K562 (cell line): ENCODE measurements around the gene SPDL1. TPM values are rescaled to one million over a fixed set of nuclear protein-coding genes. Genes with fewer than 3 reads are reported as not detected.
"Not testable (repeated sequence)": the region's sequence is repeated elsewhere in the genome, so short reads cannot be mapped to it uniquely, and the experiment has no call there.

Source experiments
- ATAC-seq: fragments of 200-7000 bp; cut with Tn5 transposase; 3 replicates; pipeline ENCODE4 v1.9.1; 2020; ENCODE audit warnings: moderate library complexity
- BruUV-seq: library from RNA; stranded (reverse); fragments of 400-500 nt; replicated peaks from 2 replicates; lab custom pipeline; 2021; lab: Mats Ljungman, UMichigan
- CTCF ChIA-PET: fragments of 300-600 bp; formaldehyde crosslinking; extraction: SDS; loops from one replicate; lab custom pipeline; 2021; ENCODE audit warnings: low intra/inter-chr PET ratio; lab: Yijun Ruan, JAX
- POLR2A ChIA-PET: fragments of 300-600, 350-650 bp; sonication (Branson Sonifier 250); formaldehyde crosslinking; extraction: SDS; loops from one replicate; lab custom pipeline; 2021; ENCODE audit warnings: antibody characterized with exemption, inconsistent platforms; lab: Yijun Ruan, JAX
- DNase-seq, 4 experiments: peaks; one replicate each; pipeline versions ENCODE4 v3.0.0 to v3.0.0-alpha.2; 2011 to 2018; ENCODE audit warnings: low spot score in 3 of 4, mixed read lengths in 3 of 4; ENCODE audit errors: extremely low read depth in 1 of 4
- FAIRE-seq: peaks from 2 replicates; lab custom pipeline; 2011; peaks lifted over from hg19 to GRCh38; lab: Jason Lieb, UNC
- H2AFZ ChIP-seq: 2 replicates; pipeline ENCODE4 v1.6.0; 2011; ENCODE audit warnings: low read depth, low read length, control low read depth, inconsistent platforms
- H3K27ac ChIP-seq: fragments of 200-600 bp; 3 replicates; pipeline ENCODE4 v1.8.0; 2011; ENCODE audit warnings: low read depth, mild to moderate bottlenecking, control low read depth, inconsistent platforms, low read length, moderate library complexity, mixed read lengths; ENCODE audit errors: extremely low read depth
- H3K27me3 ChIP-seq, 2 experiments: fragments of 300-600 bp in 1 of 2; 2 replicates in 1 of 2; 3 replicates in 1 of 2; pipeline versions ENCODE4 v1.6.0 to v1.8.0; 2011; ENCODE audit warnings: inconsistent platforms in 2 of 2, low read length in 2 of 2, mild to moderate bottlenecking in 1 of 2, mixed read lengths in 1 of 2, moderate library complexity in 1 of 2; ENCODE audit not compliant: control insufficient read depth in 2 of 2, insufficient read depth in 2 of 2
- H3K36me3 ChIP-seq: fragments of 300-600 bp; 3 replicates; pipeline ENCODE4 v1.8.0; 2011; ENCODE audit warnings: mild to moderate bottlenecking, low read length, inconsistent platforms; ENCODE audit not compliant: control insufficient read depth, insufficient read depth
- H3K4me1 ChIP-seq, 2 experiments: fragments of 200-600 bp in 1 of 2; replicated peaks in 1 of 2; 2 replicates in 1 of 2; 3 replicates in 1 of 2; pipeline versions ENCODE4 v1.5.1 to v1.8.0; 2011; ENCODE audit warnings: inconsistent platforms in 2 of 2, low read length in 2 of 2, mild to moderate bottlenecking in 1 of 2, mixed read lengths in 1 of 2, moderate library complexity in 1 of 2; ENCODE audit not compliant: control insufficient read depth in 2 of 2, insufficient read depth in 2 of 2
- H3K4me2 ChIP-seq: 2 replicates; pipeline ENCODE4 v1.6.1; 2011; ENCODE audit warnings: low read length, control low read depth, inconsistent platforms, mixed read lengths; ENCODE audit not compliant: insufficient read depth
- H3K4me3 ChIP-seq: fragments of 200-600 bp; sonication (generic), shearing (Covaris generic); 2 replicates; pipeline ENCODE4 v1.5.1; 2016; ENCODE audit warnings: control low read depth, inconsistent platforms
- H3K79me2 ChIP-seq: fragments of 200-600 bp; 3 replicates; pipeline ENCODE4 v1.8.0; 2011; ENCODE audit warnings: low read length, inconsistent platforms; ENCODE audit not compliant: control insufficient read depth, insufficient read depth
- H3K9ac ChIP-seq, 2 experiments: 2 replicates each; pipeline versions ENCODE4 v1.6.0 to v1.6.1; 2011; ENCODE audit warnings: low read depth in 2 of 2, low read length in 2 of 2, control low read depth in 1 of 2, inconsistent platforms in 1 of 2, mild to moderate bottlenecking in 1 of 2, mixed read lengths in 1 of 2; ENCODE audit not compliant: insufficient read depth in 1 of 2
- H3K9me1 ChIP-seq: one replicate; pipeline ENCODE4 v1.6.0; 2011; ENCODE audit warnings: inconsistent platforms, mild to moderate bottlenecking, low read length, moderate library complexity; ENCODE audit not compliant: control insufficient read depth, insufficient read depth
- H3K9me3 ChIP-seq: replicated peaks from 2 replicates; pipeline ENCODE4 v1.5.1; 2011; ENCODE audit warnings: low read depth, low read length, inconsistent platforms; ENCODE audit not compliant: control insufficient read depth, insufficient read depth
- H4K20me1 ChIP-seq: replicated peaks from 2 replicates; pipeline ENCODE4 v1.6.1; 2011; ENCODE audit warnings: low read length, inconsistent platforms, mixed read lengths; ENCODE audit not compliant: control insufficient read depth, insufficient read depth
- ATF7 ChIP-seq: fragments of 450-650 bp; IDR thresholded peaks from 2 replicates; pipeline ENCODE4 v1.7.1; 2014; ENCODE audit warnings: mild to moderate bottlenecking, moderate library complexity
- CHCHD3 ChIP-seq: fragments of 250-450 bp; sonication (Bioruptor Pico); IDR thresholded peaks from 2 replicates; pipeline ENCODE4 v2.1.2; 2022; ENCODE audit warnings: mild to moderate bottlenecking
- GATA2 ChIP-seq: sonication (generic); formaldehyde crosslinking; IDR thresholded peaks from 2 replicates; pipeline ENCODE4 v1.4.0; 2020; ENCODE audit warnings: mild to moderate bottlenecking, missing genetic modification reagents
- MAFK ChIP-seq: IDR thresholded peaks from 2 replicates; pipeline ENCODE4 v1.6.1; 2011; ENCODE audit warnings: low read length, improper control_type of control experiment
- MCM3 ChIP-seq: fragments of 450-650 bp; IDR thresholded peaks from 2 replicates; pipeline ENCODE4 v1.6.1; 2016
- MYC ChIP-seq, 2 experiments: fragments of 250-450 bp in 1 of 2; sonication (Bioruptor Pico) in 1 of 2; IDR thresholded peaks; 2 replicates each; pipeline versions ENCODE4 v1.5.1 to v1.6.1; 2012 to 2021; ENCODE audit warnings: low read depth in 2 of 2, borderline replicate concordance in 1 of 2, improper control_type of control experiment in 1 of 2, low read length in 1 of 2, mild to moderate bottlenecking in 1 of 2, moderate library complexity in 1 of 2
- NFE2 ChIP-seq: IDR thresholded peaks from 2 replicates; pipeline ENCODE4 v1.6.1; 2014; ENCODE audit warnings: antibody characterized with exemption, low read depth
- NR2C1 ChIP-seq, 2 experiments: fragments of 450-650 bp; IDR thresholded peaks; 2 replicates each; pipeline ENCODE4 v1.6.1; 2017; ENCODE audit warnings: mild to moderate bottlenecking in 2 of 2, antibody characterized with exemption in 1 of 2, inconsistent platforms in 1 of 2, missing compliant biosample characterization in 1 of 2, missing genetic modification characterization in 1 of 2
- POLR2G ChIP-seq: fragments of 200-400 bp; formaldehyde crosslinking; IDR thresholded peaks from 2 replicates; pipeline ENCODE4 v1.6.1; 2017; ENCODE audit warnings: low read depth, mild to moderate bottlenecking, antibody characterized with exemption, low read length, moderate library complexity
- RBBP5 ChIP-seq: fragments of 200-600 bp; sonication (generic); IDR thresholded peaks from 2 replicates; pipeline ENCODE4 v1.6.1; 2012; ENCODE audit warnings: borderline replicate concordance, mild to moderate bottlenecking, low read length, control low read depth, inconsistent platforms; ENCODE audit not compliant: insufficient read depth, poor library complexity, severe bottlenecking
- RBM25 ChIP-seq: fragments of 200-400 bp; formaldehyde crosslinking; IDR thresholded peaks from 2 replicates; pipeline ENCODE4 v1.6.1; 2018; ENCODE audit warnings: low read length, low read depth, moderate library complexity; ENCODE audit not compliant: severe bottlenecking
- SNRNP70 ChIP-seq: fragments of 200-400 bp; formaldehyde crosslinking; optimal IDR thresholded peaks from 2 replicates; pipeline ENCODE3; 2017; ENCODE audit warnings: low read depth, low read length
- SOX6 ChIP-seq: fragments of 450-650 bp; IDR thresholded peaks from 2 replicates; pipeline ENCODE4 v1.6.1; 2014; ENCODE audit warnings: mild to moderate bottlenecking
- ZNF324 ChIP-seq: fragments of 250-450 bp; sonication (Bioruptor Pico); IDR thresholded peaks from 2 replicates; pipeline ENCODE4 v1.4.0; 2020; ENCODE audit warnings: mild to moderate bottlenecking
- WGBS: fragments of 100-300 bp; shearing (Covaris generic); methylation state at CpG from one replicate; pipeline ENCODE4 v1.1.6; 2016; ENCODE audit warnings: low coverage, mixed read lengths; ENCODE audit not compliant: insufficient coverage; ENCODE audit errors: missing lambda C conversion rate; 5-methylcytosine and 5-hydroxymethylcytosine counted together
- in situ Hi-C: fragments of 300-500 bp; cut with MboI; formaldehyde crosslinking; loops from 4 replicates; pipeline ENCODE4 v1.15.0; 2018; ENCODE audit warnings: inconsistent platforms, mixed read lengths
- intact Hi-C: fragments of 100-400 bp; cut with micrococcal nuclease; formaldehyde crosslinking; loops from 2 replicates; pipeline ENCODE4 v1.14.2; 2022
- polyA plus RNA-seq, 8 experiments: library from polyadenylated mRNA; depleted of rRNA in 4 of 8; stranded (reverse) in 5 of 8; unstranded in 3 of 8; fragments of >200 nt; fragmentation: Nextera tagmentation in 2 of 8; fragmentation: Illumina TruSeq in 1 of 8; extraction: Ambion mirVana in 2 of 8; extraction: Trizol in 1 of 8; gene quantifications; 2 replicates each; pipeline versions ENCODE4 v1.2.1 to v1.2.3, GENCODE V29; 2011 to 2014; ENCODE audit warnings: inconsistent platforms in 1 of 8, missing spikeins in 1 of 8
- total RNA-seq, 7 experiments: library from RNA; depleted of rRNA in 6 of 7; stranded (reverse); fragments of >200 nt in 6 of 7; fragmentation: Illumina TruSeq in 2 of 7; extraction: Trizol in 2 of 7; gene quantifications; 2 replicates each; pipeline versions ENCODE4 v1.2.1 to v1.2.3, GENCODE V29; 2011 to 2021; ENCODE audit warnings: low replicate concordance in 1 of 7
- TF ChIP-seq, protein P1 (sequence below): fragments of 250-450 bp; sonication (Bioruptor Pico); IDR thresholded peaks from 2 replicates; pipeline ENCODE4 v1.8.0; 2022; ENCODE audit warnings: inconsistent platforms

SPDL1 gene
- total and polyA plus RNA-seq, 9 of the 15 experiments (the other 6 are each of a cell fraction or from before 2014, with no cell fraction given): 32.4 to 59.6 (median 49.0) TPM

DNA sequence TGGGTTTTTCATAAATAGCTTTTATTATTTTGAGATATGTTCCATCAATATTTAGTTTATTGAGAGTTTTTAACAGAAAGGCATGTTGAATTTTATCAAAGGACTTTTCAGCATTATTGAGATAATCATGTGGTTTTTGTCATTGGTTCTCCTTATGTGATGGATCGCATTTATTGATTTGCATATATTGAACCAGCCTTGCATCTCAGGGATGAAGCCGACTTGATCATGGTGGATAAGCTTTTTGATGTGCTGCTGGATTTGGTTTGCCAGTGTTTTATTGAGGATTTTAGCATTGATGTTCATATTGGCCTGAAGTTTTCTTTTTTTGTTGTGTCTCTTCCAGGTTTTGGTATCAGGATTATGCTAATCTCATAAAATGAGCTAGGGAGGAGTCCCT is 40.7 kb downstream of the SPDL1 start:
- in situ Hi-C loops, H3K4me1 ChIP-seq, DNase-seq, H3K27ac ChIP-seq, ATAC-seq, H3K4me3 ChIP-seq, H2AFZ ChIP-seq, H3K36me3 ChIP-seq, H3K27me3 ChIP-seq, H3K9me1 ChIP-seq, H3K9ac ChIP-seq, FAIRE-seq, POLR2A ChIA-PET, CTCF ChIA-PET, BruUV-seq, H3K4me2 ChIP-seq: not testable (repeated sequence)
- WGBS: 5% methylated on average over 2 of the region's 2 CpGs
- TF ChIP-seq ZNF324 (CRISPR knock-in tag): peak; percentile 93
- TF ChIP-seq, all 486 proteins: peak for 1; not testable (repeated sequence) for 485
- H3K9me3 ChIP-seq, H3K79me2 ChIP-seq, intact Hi-C loops, H4K20me1 ChIP-seq: not testable (repeated sequence)

DNA sequence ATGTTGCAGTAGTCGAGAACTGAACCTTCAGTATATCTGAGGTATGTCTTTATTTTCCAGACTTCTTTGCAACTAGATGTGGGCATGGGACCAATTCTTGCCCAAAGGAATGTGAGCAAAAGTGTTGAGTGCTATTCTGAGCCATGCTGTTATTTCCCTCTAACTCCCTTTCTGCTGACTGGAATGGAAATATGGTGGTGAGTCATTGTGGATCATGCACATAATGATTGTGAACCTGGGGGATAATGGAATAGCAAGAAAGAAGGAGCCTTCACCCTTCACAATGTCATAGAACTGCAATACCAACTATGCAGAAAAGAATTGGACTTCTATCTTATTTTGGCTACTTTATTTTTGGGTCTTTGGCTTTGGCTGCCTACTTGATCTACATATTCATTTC is 43.2 kb downstream of the SPDL1 start:
- no peak overlapping the region for H3K4me3 ChIP-seq
- DNase-seq (no peak), ATAC-seq (no peak), FAIRE-seq (no peak)
- H3K9me1 ChIP-seq: no peaks in the 10 kb centered on the region
- no TSS peak for BruUV-seq
- H3K4me2 ChIP-seq: no peak overlapping the region
- H4K20me1 ChIP-seq: no peaks in the 10 kb centered on the region
- H2AFZ ChIP-seq: no peak overlapping the region
- no peaks in the 10 kb centered on the region for H3K79me2 ChIP-seq
- intact Hi-C loops (no loop called here), in situ Hi-C loops (no loop called here)
- CTCF ChIA-PET: no interaction called here
- 21% methylated on average over 1 of the region's 1 CpG for WGBS
- no peak overlapping the region for H3K9ac ChIP-seq
- no peaks in the 10 kb centered on the region for H3K27me3 ChIP-seq
- POLR2A ChIA-PET: no interaction called here
- H3K4me1 ChIP-seq: no peaks in the 10 kb centered on the region
- no peaks in the 10 kb centered on the region for H3K36me3 ChIP-seq
- no peak overlapping the region for H3K27ac ChIP-seq
- no peaks in the 10 kb centered on the region for H3K9me3 ChIP-seq
- TF ChIP-seq, protein P1, sequence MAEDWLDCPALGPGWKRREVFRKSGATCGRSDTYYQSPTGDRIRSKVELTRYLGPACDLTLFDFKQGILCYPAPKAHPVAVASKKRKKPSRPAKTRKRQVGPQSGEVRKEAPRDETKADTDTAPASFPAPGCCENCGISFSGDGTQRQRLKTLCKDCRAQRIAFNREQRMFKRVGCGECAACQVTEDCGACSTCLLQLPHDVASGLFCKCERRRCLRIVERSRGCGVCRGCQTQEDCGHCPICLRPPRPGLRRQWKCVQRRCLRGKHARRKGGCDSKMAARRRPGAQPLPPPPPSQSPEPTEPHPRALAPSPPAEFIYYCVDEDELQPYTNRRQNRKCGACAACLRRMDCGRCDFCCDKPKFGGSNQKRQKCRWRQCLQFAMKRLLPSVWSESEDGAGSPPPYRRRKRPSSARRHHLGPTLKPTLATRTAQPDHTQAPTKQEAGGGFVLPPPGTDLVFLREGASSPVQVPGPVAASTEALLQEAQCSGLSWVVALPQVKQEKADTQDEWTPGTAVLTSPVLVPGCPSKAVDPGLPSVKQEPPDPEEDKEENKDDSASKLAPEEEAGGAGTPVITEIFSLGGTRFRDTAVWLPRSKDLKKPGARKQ (CRISPR knock-in tag): no peak
- no peak for TF ChIP-seq NFE2
- TF ChIP-seq MAFK: no peak
- no peak for TF ChIP-seq POLR2G
- TF ChIP-seq SNRNP70: no peak
- no peak for TF ChIP-seq SOX6
- no peak for TF ChIP-seq MCM3
- TF ChIP-seq MYC (IDR thresholded peaks at IDR 0.05; ENCODE audit: low read depth, low read length): no peak
- no peak for TF ChIP-seq MYC (CRISPR knock-in tag; IDR thresholded peaks at IDR 0.05; ENCODE audit: borderline replicate concordance, low read depth)
- TF ChIP-seq NR2C1 (IDR thresholded peaks at IDR 0.05): no peak
- no peak for TF ChIP-seq NR2C1 (tag; IDR thresholded peaks at IDR 0.05)
- TF ChIP-seq RBM25: no peak
- no peak for TF ChIP-seq RBBP5
- TF ChIP-seq GATA2: no peak
- TF ChIP-seq ATF7: no peak
- no peak for TF ChIP-seq CHCHD3 (CRISPR knock-in tag)
